Measurements from ENCODE around the gene BGLAP. TPM values are rescaled to one million over a fixed set of nuclear protein-coding genes. Genes with fewer than 3 reads are reported as not detected.

The BGLAP gene
- total RNA-seq, 2 donors from 2014 or later = 0.52 TPM; not detected in 1

- Histone ChIP-seq H3K4me1 (peaks cover 25% of the 10 kb centered on the region), H3K27me3 (no peaks in the 10 kb centered on the region), H3K36me3 (replicated peaks in 1 of 2; ENCODE audit: insufficient read depth in 1 of 2, low read depth in 2 of 2) (peaks cover 0 to 9% of the 10 kb centered on the region in 2 donors), H3K9me3 (no peaks in the 10 kb centered on the region), H3K4me3 (peak overlapping the region; percentile 82 to 96), H3K27ac (peak overlapping the region; percentile 67 to 92 (median 84))
- peak; percentile 43 for ATAC-seq
- no peak for TF ChIP-seq CTCF (IDR thresholded peaks at IDR 0.05)
- TF ChIP-seq POLR2A (IDR thresholded peaks at IDR 0.05) = no peak
- peak in 3 of 4 donors; percentile 27 to 46 (median 40) for DNase-seq
- 9% methylated on average over 22 of the region's 22 CpGs for WGBS, 2 donors
- intact Hi-C loops (cut with DNase I) = no loop called here
These were observed 39.9 kb downstream of the BGLAP start for GRCh38 chr1:156281693-156282478.

GRCh38 chr1:156282479-156283222, 40.7 kb downstream of the BGLAP start, which contains the start of gene SMG5:
Gene SMG5, minus strand, starts transcription at chr1:156282825. Its CDS starts 145 bp downstream, at chr1:156282680.
- Histone ChIP-seq H3K27ac (peak within 1 kb of the TSS; percentile 67 to 92 (median 84)), H3K9me3 (no peaks in the 10 kb centered on the region), H3K4me3 (peak within 1 kb of the TSS; percentile 82 to 96), H3K4me1 (peaks cover 25% of the 10 kb centered on the region), H3K27me3 (no peaks in the 10 kb centered on the region), H3K36me3 (replicated peaks in 1 of 2; ENCODE audit: insufficient read depth in 1 of 2, low read depth in 2 of 2) (peaks cover 0 to 5% of the 10 kb centered on the region in 2 donors)
- TF ChIP-seq POLR2A (IDR thresholded peaks at IDR 0.05) (peak; percentile 75 to 92 (median 90)), CTCF (IDR thresholded peaks at IDR 0.05) (no peak)
- ATAC-seq = peak; percentile 98
- 0 to 1% methylated on average over 31 to 36 of the region's 50 CpGs for WGBS, 2 donors
- intact Hi-C loops (cut with DNase I) = no loop called here
- DNase-seq = peak; percentile 96 to 98 (median 98)

GRCh38 chr1:156283521-156283920, 41.5 kb downstream of the BGLAP start:
- Histone ChIP-seq H3K27ac (peak overlapping the region in 1 of 4 donors; percentile 92), H3K36me3 (replicated peaks in 1 of 2; ENCODE audit: insufficient read depth in 1 of 2, low read depth in 2 of 2) (no peaks in the 10 kb centered on the region), H3K4me3 (peak overlapping the region in 1 of 2 donors; percentile 82), H3K9me3 (no peaks in the 10 kb centered on the region), H3K27me3 (no peaks in the 10 kb centered on the region), H3K4me1 (peaks cover 25% of the 10 kb centered on the region)
- TF ChIP-seq CTCF (IDR thresholded peaks at IDR 0.05) = no peak
- TF ChIP-seq POLR2A (IDR thresholded peaks at IDR 0.05) = no peak
- DNase-seq = no peak
- intact Hi-C loops (cut with DNase I) = no loop called here
- 73 to 85% methylated on average over 1 of the region's 1 CpG for WGBS, 2 donors
- no peak for ATAC-seq

GRCh38 chr1:156284112-156284511, 42.1 kb downstream of the BGLAP start, which contains the start of gene TMEM79:
Gene TMEM79, plus strand, starts transcription at chr1:156284325. Its CDS starts 902 bp downstream, at chr1:156285227.
- peak within 1 kb of the TSS; percentile 82 to 96 for H3K4me3 ChIP-seq

More at GRCh38 chr1:156284112-156284511, 42.1 kb downstream of the BGLAP start, which contains the start of gene TMEM79:
- H3K36me3 ChIP-seq (replicated peaks in 1 of 2; ENCODE audit: insufficient read depth in 1 of 2, low read depth in 2 of 2) = no peaks in the 10 kb centered on the region
- H3K4me1 ChIP-seq = peaks cover 25% of the 10 kb centered on the region
- intact Hi-C loops (cut with DNase I) = no loop called here
- ATAC-seq (no peak), DNase-seq (no peak)
- H3K9me3 ChIP-seq = no peaks in the 10 kb centered on the region
- H3K27ac ChIP-seq = peak within 1 kb of the TSS in 3 of 4 donors; percentile 81 to 92 (median 86)
- no peaks in the 10 kb centered on the region for H3K27me3 ChIP-seq
- 73 to 77% methylated on average over 7 of the region's 7 CpGs for WGBS, 2 donors
- TF ChIP-seq POLR2A (IDR thresholded peaks at IDR 0.05) = no peak
- TF ChIP-seq CTCF (IDR thresholded peaks at IDR 0.05) = no peak

All from body of pancreas (tissue), 4 donors.